ENCODE measurements around the gene PLB1.

The PLB1 gene

GRCh38 chr2:28507796-28508764 lies 12.2 kb downstream of the PLB1 start:
- peak; percentile 32 to 35 for DNase-seq

DNA sequence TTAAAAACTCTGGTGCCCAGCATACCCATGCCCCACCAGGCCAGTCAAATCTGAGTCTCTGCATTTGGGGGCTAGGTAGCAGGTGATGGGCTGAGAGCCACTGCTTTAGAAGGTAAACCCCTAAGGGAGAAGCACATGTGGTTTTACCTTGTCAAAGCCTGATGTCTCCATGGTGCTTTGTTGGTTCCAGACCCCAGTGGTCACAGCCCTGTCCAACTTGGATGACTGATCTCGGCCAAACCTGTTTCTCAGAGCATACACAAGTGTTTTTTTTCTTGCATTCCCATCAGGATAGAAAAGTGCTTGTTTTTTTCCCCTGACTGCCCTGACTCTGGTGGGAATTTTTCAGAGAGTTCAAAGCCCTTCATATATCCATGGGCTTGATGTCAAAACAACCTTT lies 13.5 kb downstream of the PLB1 start:
- DNase-seq: no peak

DNA sequence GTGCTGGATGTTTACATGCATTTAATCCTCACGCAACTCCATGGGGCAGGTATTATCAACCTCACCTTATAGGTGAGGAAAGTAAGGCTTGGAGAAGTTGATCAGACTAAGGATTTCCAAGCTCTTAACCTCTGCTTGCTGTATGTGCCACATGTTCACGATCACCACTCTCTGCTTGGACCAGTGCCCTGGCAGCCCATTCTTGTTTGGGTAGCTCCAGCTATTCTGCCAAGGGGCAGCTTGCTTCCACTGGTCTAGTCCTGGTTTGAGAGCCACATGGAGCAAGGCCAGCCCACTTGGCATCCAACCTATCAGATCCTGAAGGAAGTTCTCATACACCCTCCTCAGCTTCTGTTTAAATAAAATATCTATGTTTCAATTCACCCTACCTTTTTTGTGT lies 14.3 kb downstream of the PLB1 start:
- DNase-seq: no peak

- DNase-seq: no peak
Measured at GRCh38 chr2:28511871-28512606, 16.2 kb downstream of the PLB1 start.

GRCh38 chr2:28512607-28512965 lies 16.7 kb downstream of the PLB1 start:
- DNase-seq: no peak

DNA sequence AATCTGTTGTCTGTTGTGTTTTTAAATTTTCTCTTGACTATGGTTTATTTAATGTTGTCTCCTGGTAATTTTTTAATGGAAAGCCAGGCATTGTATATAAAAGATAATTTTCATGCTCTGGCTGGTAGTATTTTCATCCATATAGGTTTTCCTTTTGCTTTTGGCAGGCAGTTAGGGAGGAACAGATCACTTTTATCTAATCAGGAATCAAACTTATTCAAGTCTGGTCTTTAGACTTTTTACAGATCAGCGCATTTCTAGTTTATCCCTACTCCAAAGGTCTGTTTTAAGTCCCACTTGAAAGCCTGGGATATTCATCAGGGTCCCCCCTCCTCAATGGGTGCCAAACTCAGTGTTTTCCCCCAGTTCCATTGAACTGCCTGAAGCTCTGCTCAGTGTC lies 17.2 kb downstream of the PLB1 start:
- no peak for DNase-seq

DNA sequence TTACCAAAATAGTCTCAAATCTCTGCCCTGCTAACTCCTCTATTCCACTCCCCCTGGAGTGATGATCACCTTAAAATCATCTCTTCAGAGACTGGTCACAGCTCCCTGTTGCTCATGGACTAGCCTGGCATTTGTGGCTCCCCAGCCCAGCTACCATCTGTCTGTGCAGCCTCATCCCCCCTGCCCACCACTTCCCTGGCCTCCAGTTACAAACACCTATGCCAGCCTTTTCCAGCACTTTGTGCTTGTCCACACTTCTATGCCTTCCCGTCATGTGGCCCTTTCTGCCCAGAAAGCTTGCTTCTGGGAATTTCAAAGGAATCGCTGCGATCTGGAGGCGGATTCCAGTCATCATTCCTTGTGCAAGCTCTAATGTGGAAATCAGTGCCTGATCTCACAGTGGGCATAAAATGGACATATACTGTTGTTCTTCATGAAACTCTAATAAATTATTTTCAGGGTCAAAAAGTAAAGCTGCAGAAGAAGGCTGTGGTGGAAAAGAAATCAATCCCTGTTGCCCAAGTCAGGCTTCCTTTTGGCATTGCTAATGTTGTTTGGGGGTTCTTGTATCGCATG lies 19.4 kb downstream of the PLB1 start:
- no peak for DNase-seq

DNA sequence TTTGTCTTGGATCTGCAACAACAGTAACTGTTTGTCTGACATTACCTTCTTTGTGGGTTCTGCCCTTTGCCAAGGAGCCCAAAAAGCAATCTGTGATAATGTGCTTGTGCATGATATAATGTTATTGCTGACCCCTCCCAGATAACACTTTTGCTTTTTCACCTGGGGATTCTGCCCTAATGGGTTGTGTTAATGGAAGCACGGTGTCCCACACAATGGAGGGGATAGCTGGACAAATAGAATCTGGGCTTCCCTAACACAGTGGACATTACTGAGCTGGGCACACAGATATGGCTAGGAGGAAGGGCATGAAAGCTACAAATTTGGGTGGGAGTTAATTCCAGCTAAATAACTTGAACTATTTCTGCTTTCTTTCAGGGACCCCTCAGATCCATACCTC lies 20.6 kb downstream of the PLB1 start:
- no peak for DNase-seq

DNA sequence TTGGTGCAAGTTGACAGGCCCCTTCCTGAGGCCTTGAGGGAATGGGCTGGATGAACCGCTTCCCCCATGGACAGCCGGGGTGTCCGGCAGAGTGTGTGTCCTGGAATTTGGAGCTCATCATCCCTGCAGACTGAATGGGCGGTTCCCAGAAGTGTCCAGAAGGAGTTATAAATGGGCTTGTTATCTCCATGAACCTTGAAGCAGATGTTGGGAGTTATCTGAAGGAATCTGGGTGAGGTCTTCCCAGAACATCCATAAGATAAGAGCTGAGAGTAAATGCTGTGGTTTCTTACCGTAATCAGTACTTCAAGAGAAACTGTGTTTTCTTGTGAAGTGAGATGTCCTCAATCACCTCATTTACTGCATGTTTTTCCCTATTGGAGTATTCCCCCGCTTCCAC lies 21.1 kb downstream of the PLB1 start:
- DNase-seq: no peak

GRCh38 chr2:28521663-28522062 lies 25.8 kb downstream of the PLB1 start:
- no peak for DNase-seq

DNA sequence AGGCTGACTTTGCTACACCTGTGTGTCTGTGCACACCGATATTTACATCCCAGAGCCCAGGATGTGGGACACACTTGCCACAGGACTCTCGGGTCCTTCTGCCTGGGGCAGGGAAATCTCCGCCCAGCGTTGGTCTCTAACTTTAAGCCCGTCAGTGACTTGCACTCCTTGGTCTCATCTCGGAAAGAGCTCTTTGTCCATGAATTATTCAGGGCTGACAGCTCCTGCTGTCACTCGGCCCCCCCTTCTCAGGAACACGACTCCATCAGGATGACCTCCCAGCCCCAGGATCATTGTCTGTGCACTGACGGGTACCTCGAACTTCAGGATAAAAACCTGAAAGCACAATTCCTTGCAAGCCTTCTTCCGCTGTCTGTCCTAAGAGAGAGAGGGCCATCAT lies 26.6 kb downstream of the PLB1 start:
- no peak for DNase-seq

- DNase-seq: no peak
Measured at GRCh38 chr2:28523902-28524301, 28.0 kb downstream of the PLB1 start.

DNA sequence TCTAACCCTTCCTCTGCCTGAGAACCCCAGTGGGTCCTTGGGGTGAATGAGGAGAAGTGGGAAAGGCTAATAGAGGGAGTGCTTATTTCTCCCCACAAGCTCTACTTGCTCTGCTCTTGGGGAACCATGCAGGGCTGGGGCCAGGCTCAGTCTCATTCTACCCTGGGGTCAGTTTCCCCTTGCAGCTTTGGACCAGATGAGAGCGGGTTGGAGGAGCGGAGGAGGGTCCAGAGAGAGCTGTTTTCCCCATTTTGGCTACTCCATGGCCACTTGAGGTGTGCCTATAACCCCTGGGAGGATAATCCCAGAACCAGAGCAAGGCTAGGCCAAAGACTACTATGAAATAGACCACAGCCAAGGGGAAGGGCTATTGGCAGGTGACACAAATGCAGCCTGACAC lies 29.6 kb downstream of the PLB1 start:
- DNase-seq: no peak

DNA sequence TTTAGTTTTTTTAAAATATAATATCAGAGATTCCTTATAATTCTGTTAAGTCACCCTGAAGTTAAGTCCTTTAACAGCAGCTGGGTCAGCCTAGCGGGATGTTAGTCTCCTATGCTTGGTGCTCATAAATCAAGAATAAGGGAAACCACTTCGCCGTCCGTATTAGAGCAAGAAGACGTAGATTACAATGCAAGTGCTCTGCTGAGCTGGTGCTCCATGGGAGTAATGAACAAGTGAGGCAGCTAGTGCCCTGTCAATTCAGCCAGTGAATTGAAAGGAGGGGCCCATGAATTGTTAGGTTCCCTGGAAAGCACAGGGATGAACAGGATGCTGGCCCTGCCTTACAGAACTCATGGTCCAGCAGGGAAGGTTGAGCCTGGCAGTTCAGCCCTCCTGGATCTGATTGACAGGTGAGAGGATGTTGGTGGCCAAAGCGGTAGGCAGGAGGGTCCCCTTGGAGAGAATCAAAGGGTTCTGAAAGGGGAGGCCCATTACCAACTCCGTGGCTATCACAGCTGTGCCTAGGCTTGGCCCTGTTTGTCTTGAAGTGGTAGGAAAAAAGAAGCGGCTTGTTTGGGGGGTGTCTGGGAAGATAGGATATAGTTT lies 30.8 kb downstream of the PLB1 start:
- DNase-seq: no peak

DNA sequence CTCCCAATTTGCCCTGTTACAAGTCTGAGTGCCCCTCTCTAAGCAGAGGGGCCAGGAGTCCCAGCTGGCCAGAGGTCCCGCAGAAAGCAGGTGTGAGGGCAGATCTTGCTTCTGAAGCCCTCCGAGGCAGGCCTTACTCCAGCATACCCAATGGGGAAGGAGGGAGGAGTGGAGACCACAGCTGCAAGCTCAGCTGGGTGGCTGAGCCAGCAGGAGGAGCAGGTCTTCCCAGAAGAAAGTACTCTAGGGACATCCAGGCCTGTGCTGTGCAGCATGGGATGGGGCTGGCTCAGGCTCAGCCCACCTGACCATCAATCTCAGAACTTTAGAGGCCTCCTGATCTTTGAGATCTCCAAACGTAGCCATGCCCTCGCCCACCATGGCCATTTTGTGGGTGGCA lies 31.3 kb downstream of the PLB1 start:
- DNase-seq: no peak

GRCh38 chr2:28528206-28528605 lies 32.3 kb downstream of the PLB1 start:
- DNase-seq: no peak

DNA sequence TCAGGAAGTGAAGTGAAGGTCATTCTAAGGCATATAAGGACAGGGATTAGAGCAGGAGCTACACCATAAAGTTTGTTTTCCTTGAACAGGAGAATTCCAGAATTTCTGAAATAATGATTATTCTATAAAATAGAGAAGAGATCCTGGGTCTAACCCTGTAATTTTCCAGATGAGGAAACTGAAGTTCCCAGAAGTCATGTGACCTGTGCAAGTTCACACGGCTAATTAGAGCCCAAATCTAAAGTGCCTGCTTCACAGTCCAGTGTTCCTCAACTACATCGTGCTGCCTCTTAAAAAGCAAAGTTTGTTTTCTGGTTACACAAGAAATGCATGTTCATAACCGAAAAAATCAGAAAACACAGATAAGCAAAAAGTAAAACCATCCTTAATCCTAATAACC lies 34.9 kb downstream of the PLB1 start:
- no peak for DNase-seq

DNA sequence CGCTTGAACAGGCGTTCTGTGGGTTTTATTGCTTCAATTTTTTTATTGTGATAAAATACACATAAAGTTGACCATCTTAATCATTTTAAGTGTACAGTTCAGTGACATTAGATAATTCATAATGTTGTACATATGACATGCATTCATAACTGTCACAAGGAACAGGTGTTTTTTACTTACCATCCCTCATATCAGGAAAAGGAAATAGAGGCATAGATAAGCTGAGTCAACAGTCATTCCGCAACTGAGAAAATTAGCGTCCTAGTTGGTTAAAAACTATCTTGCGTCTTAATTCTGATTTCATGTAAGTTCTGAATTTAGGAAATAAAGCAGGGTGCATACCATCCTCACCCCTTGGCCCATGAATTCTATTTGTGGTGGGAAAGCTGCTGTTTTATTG lies 36.5 kb downstream of the PLB1 start:
- DNase-seq: no peak

GRCh38 chr2:28533044-28533680 lies 37.3 kb downstream of the PLB1 start:
- DNase-seq: no peak

GRCh38 chr2:28534817-28535216 lies 39.0 kb downstream of the PLB1 start:
- no peak for DNase-seq

- DNase-seq: no peak
Measured at GRCh38 chr2:28538134-28538533, 42.3 kb downstream of the PLB1 start.

- DNase-seq: no peak
Measured at GRCh38 chr2:28538652-28539051, 42.8 kb downstream of the PLB1 start.

GRCh38 chr2:28539118-28539541 lies 43.3 kb downstream of the PLB1 start:
- DNase-seq: no peak
